ENCODE data around the gene NDUFB3.
A peak's percentile ranks its signal among the peaks of the same experiment; 100 is the strongest.
"Not testable (repeated sequence)": the region's sequence is repeated elsewhere in the genome, so short reads cannot be mapped to it uniquely, and the experiment has no call there.

Gene NDUFB3

GRCh38 chr2:201108341-201108740 is 36.5 kb downstream of the NDUFB3 start:
- Histone ChIP-seq H3K9me3 (ENCODE audit: low read depth, low read length) (no peaks in the 10 kb centered on the region), H3K27ac (no peak overlapping the region), H3K36me3 (ENCODE audit: insufficient read depth, low read length) (no peaks in the 10 kb centered on the region), H3K4me3 (no peak overlapping the region), H3K9ac (ENCODE audit: insufficient read length) (no peak overlapping the region)
- TF ChIP-seq EZH2 (IDR thresholded peaks at IDR 0.05) (no peak), FOXP2 (optimal IDR thresholded peaks at IDR 0.05; ENCODE audit: control extremely low read depth, extremely low read length, insufficient read depth) (no peak), POLR2AphosphoS5 (IDR thresholded peaks at IDR 0.05; ENCODE audit: borderline replicate concordance, low read depth, low read length) (no peak)
- DNase-seq (ENCODE audit: low read depth, low spot score), result no peak

GRCh38 chr2:201109186-201109585 is 37.4 kb downstream of the NDUFB3 start:
- Histone ChIP-seq H3K9me3 (ENCODE audit: low read depth, low read length) (no peaks in the 10 kb centered on the region), H3K27ac (no peak overlapping the region), H3K9ac (ENCODE audit: insufficient read length) (no peak overlapping the region), H3K4me3 (no peak overlapping the region), H3K36me3 (ENCODE audit: insufficient read depth, low read length) (no peaks in the 10 kb centered on the region)
- DNase-seq (ENCODE audit: low read depth, low spot score), result no peak
- no peak for TF ChIP-seq POLR2AphosphoS5 (IDR thresholded peaks at IDR 0.05; ENCODE audit: borderline replicate concordance, low read depth, low read length)
- TF ChIP-seq FOXP2 (optimal IDR thresholded peaks at IDR 0.05; ENCODE audit: control extremely low read depth, extremely low read length, insufficient read depth), result no peak
- no peak for TF ChIP-seq EZH2 (IDR thresholded peaks at IDR 0.05)

- DNase-seq (ENCODE audit: low read depth, low spot score), result no peak
- no peak for TF ChIP-seq EZH2 (IDR thresholded peaks at IDR 0.05)
- no peak for TF ChIP-seq FOXP2 (optimal IDR thresholded peaks at IDR 0.05; ENCODE audit: control extremely low read depth, extremely low read length, insufficient read depth)
- no peak for TF ChIP-seq POLR2AphosphoS5 (IDR thresholded peaks at IDR 0.05; ENCODE audit: borderline replicate concordance, low read depth, low read length)
- Histone ChIP-seq H3K9ac (ENCODE audit: insufficient read length) (no peak overlapping the region), H3K4me3 (no peak overlapping the region), H3K36me3 (ENCODE audit: insufficient read depth, low read length) (no peaks in the 10 kb centered on the region), H3K27ac (no peak overlapping the region), H3K9me3 (ENCODE audit: low read depth, low read length) (no peaks in the 10 kb centered on the region)
Observed at GRCh38 chr2:201110615-201111014, 38.8 kb downstream of the NDUFB3 start.

GRCh38 chr2:201111096-201111495 is 39.3 kb downstream of the NDUFB3 start:
- Histone ChIP-seq H3K27ac (no peak overlapping the region), H3K9me3 (ENCODE audit: low read depth, low read length) (no peaks in the 10 kb centered on the region), H3K4me3 (no peak overlapping the region), H3K36me3 (ENCODE audit: insufficient read depth, low read length) (no peaks in the 10 kb centered on the region), H3K9ac (ENCODE audit: insufficient read length) (no peak overlapping the region)
- no peak for TF ChIP-seq POLR2AphosphoS5 (IDR thresholded peaks at IDR 0.05; ENCODE audit: borderline replicate concordance, low read depth, low read length)
- TF ChIP-seq EZH2 (IDR thresholded peaks at IDR 0.05), result no peak
- DNase-seq (ENCODE audit: low read depth, low spot score), result no peak

GRCh38 chr2:201114350-201114749 is 42.5 kb downstream of the NDUFB3 start:
- no peak overlapping the region for H3K9ac ChIP-seq (ENCODE audit: insufficient read length)
- DNase-seq (ENCODE audit: low read depth, low spot score), result no peak
- no peak for TF ChIP-seq EZH2 (IDR thresholded peaks at IDR 0.05)
- no peak for TF ChIP-seq FOXP2 (optimal IDR thresholded peaks at IDR 0.05; ENCODE audit: control extremely low read depth, extremely low read length, insufficient read depth)
- TF ChIP-seq POLR2AphosphoS5 (IDR thresholded peaks at IDR 0.05; ENCODE audit: borderline replicate concordance, low read depth, low read length), result no peak
- H3K36me3 ChIP-seq (ENCODE audit: insufficient read depth, low read length), result no peaks in the 10 kb centered on the region
- H3K4me3 ChIP-seq, result no peak overlapping the region
- no peak overlapping the region for H3K27ac ChIP-seq
- no peaks in the 10 kb centered on the region for H3K9me3 ChIP-seq (ENCODE audit: low read depth, low read length)

- Histone ChIP-seq H3K36me3 (ENCODE audit: insufficient read depth, low read length) (no peaks in the 10 kb centered on the region), H3K9ac (ENCODE audit: insufficient read length) (no peak overlapping the region), H3K27ac (0 out of 2 replicates have a peak overlapping the region, but pooled peaks have one; percentile 28), H3K9me3 (ENCODE audit: low read depth, low read length) (no peaks in the 10 kb centered on the region), H3K4me3 (no peak overlapping the region)
- no peak for DNase-seq (ENCODE audit: low read depth, low spot score)
- TF ChIP-seq FOXP2 (optimal IDR thresholded peaks at IDR 0.05; ENCODE audit: control extremely low read depth, extremely low read length, insufficient read depth), result no peak
Observed at GRCh38 chr2:201114846-201115245, 43.0 kb downstream of the NDUFB3 start.

GRCh38 chr2:201116115-201116958 is 44.5 kb downstream of the NDUFB3 start, which contains the start of gene CFLAR:
TSS of gene CFLAR (plus strand) at chr2:201116164. CDS start at chr2:201129866, 13,702 bp downstream.
- Histone ChIP-seq H3K36me3 (ENCODE audit: insufficient read depth, low read length) (no peaks in the 10 kb centered on the region), H3K4me3 (peak within 1 kb of the TSS; percentile 83), H3K27ac (peak within 1 kb of the TSS; percentile 99), H3K9ac (ENCODE audit: insufficient read length) (peak within 1 kb of the TSS; percentile 94), H3K9me3 (ENCODE audit: low read depth, low read length) (no peaks in the 10 kb centered on the region)
- peak; percentile 62 for TF ChIP-seq FOXP2 (optimal IDR thresholded peaks at IDR 0.05; ENCODE audit: control extremely low read depth, extremely low read length, insufficient read depth)
- TF ChIP-seq EZH2 (IDR thresholded peaks at IDR 0.05), result no peak
- peak; percentile 32; the same call in 1 of the 2 replicates for TF ChIP-seq POLR2AphosphoS5 (IDR thresholded peaks at IDR 0.05; ENCODE audit: borderline replicate concordance, low read depth, low read length)
- DNase-seq (ENCODE audit: low read depth, low spot score), result no peak

GRCh38 chr2:201116959-201117734 is 45.3 kb downstream of the NDUFB3 start:
- Histone ChIP-seq H3K27ac (peak overlapping the region; percentile 99), H3K9me3 (ENCODE audit: low read depth, low read length) (no peaks in the 10 kb centered on the region), H3K36me3 (ENCODE audit: insufficient read depth, low read length) (no peaks in the 10 kb centered on the region), H3K4me3 (peak overlapping the region; percentile 83), H3K9ac (ENCODE audit: insufficient read length) (peak overlapping the region; percentile 94)
- TF ChIP-seq POLR2AphosphoS5 (IDR thresholded peaks at IDR 0.05; ENCODE audit: borderline replicate concordance, low read depth, low read length) (peak; percentile 71), FOXP2 (optimal IDR thresholded peaks at IDR 0.05; ENCODE audit: control extremely low read depth, extremely low read length, insufficient read depth) (no peak), EZH2 (IDR thresholded peaks at IDR 0.05) (no peak)
- DNase-seq (ENCODE audit: low read depth, low spot score), result peak; percentile 87

GRCh38 chr2:201117735-201118094 is 45.9 kb downstream of the NDUFB3 start:
- H3K27ac ChIP-seq, result peak overlapping the region; percentile 99
- H3K36me3 ChIP-seq (ENCODE audit: insufficient read depth, low read length); H3K9me3 ChIP-seq (ENCODE audit: low read depth, low read length); DNase-seq (ENCODE audit: low read depth, low spot score): not testable (repeated sequence)
- peak overlapping the region; percentile 83 for H3K4me3 ChIP-seq
- H3K9ac ChIP-seq (ENCODE audit: insufficient read length), result peak overlapping the region; percentile 94
